ENCODE results near the gene COL17A1.

The COL17A1 gene

GRCh38 chr10:104084482-104085142 is 1.1 kb downstream of the COL17A1 start:
- DNase-seq (ENCODE audit: low spot score), result no peak
- no peak overlapping the region for H3K4me3 ChIP-seq
- no peak for TF ChIP-seq CTCF (IDR thresholded peaks at IDR 0.05)
- no peak overlapping the region for H3K27ac ChIP-seq

- no peak overlapping the region for H3K27ac ChIP-seq
Observed at GRCh38 chr10:104081998-104082397, 3.7 kb downstream of the COL17A1 start.

GRCh38 chr10:104080762-104081161 is 4.9 kb downstream of the COL17A1 start:
- Histone ChIP-seq H3K27ac (no peak overlapping the region), H3K4me3 (no peak overlapping the region)
- no peak for TF ChIP-seq CTCF (IDR thresholded peaks at IDR 0.05)
- DNase-seq (ENCODE audit: low spot score), result no peak

More at GRCh38 chr10:104081998-104082397, 3.7 kb downstream of the COL17A1 start:
- TF ChIP-seq CTCF (IDR thresholded peaks at IDR 0.05), result no peak
- DNase-seq (ENCODE audit: low spot score), result no peak
- H3K4me3 ChIP-seq, result no peak overlapping the region

- H3K27ac ChIP-seq, result no peak overlapping the region
- H3K4me3 ChIP-seq, result no peak overlapping the region
- no peak for DNase-seq (ENCODE audit: low spot score)
- TF ChIP-seq CTCF (IDR thresholded peaks at IDR 0.05), result no peak
Observed at GRCh38 chr10:104077663-104078151, 8.0 kb downstream of the COL17A1 start.

GRCh38 chr10:104077247-104077646 is 8.4 kb downstream of the COL17A1 start:
- Histone ChIP-seq H3K4me3 (no peak overlapping the region), H3K27ac (no peak overlapping the region)
- TF ChIP-seq CTCF (IDR thresholded peaks at IDR 0.05), result no peak
- no peak for DNase-seq (ENCODE audit: low spot score)

GRCh38 chr10:104076743-104077160 is 8.9 kb downstream of the COL17A1 start:
- H3K27ac ChIP-seq, result no peak overlapping the region
- DNase-seq (ENCODE audit: low spot score), result no peak
- TF ChIP-seq CTCF (IDR thresholded peaks at IDR 0.05), result no peak
- H3K4me3 ChIP-seq, result no peak overlapping the region

GRCh38 chr10:104074505-104074904 is 11.2 kb downstream of the COL17A1 start:
- no peak for DNase-seq (ENCODE audit: low spot score)
- TF ChIP-seq CTCF (IDR thresholded peaks at IDR 0.05), result no peak

More at GRCh38 chr10:104074505-104074904, 11.2 kb downstream of the COL17A1 start:
- no peak overlapping the region for H3K27ac ChIP-seq
- H3K4me3 ChIP-seq, result no peak overlapping the region
